GM15510 (cell line): Measurements from ENCODE around the gene TBX19.

ENCODE experiments used
- POLR2A ChIP-seq: IDR thresholded peaks from 3 replicates; pipeline ENCODE4 v1.6.1; 2011; ENCODE audit warnings: borderline replicate concordance; ENCODE audit not compliant: insufficient read length; ENCODE audit errors: extremely low read depth

The TBX19 gene

GRCh38 chr1:168280296-168280927 is at the start of gene TBX19:
Gene TBX19 (plus strand): TSS chr1:168280877. CDS start chr1:168281091, 214 bp downstream.
- TF ChIP-seq POLR2A: no peak

GRCh38 chr1:168234846-168235547 is 45.7 kb upstream of the TBX19 start:
- TF ChIP-seq POLR2A: no peak

GRCh38 chr1:168235548-168235885 is 45.2 kb upstream of the TBX19 start:
- no peak for TF ChIP-seq POLR2A

DNA sequence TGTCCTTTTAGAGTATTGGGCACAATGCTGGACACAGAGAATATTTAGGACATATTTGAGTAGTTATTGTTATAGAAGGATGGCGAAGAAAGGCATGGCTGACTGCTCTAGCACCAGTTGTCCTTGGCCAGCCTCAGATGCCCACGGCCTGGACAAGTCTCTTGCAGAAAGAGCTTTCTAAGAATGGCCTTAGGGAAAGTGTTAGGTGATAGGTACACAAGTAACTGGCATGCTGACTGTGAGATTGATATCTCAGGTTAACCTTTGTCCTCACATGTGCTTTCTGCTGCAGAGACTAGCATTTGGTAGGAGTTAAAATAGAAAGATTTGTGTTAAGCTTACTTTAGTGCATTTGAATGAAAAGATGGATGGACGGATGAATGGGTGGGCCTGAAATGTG is 44.7 kb upstream of the TBX19 start:
- TF ChIP-seq POLR2A: no peak

DNA sequence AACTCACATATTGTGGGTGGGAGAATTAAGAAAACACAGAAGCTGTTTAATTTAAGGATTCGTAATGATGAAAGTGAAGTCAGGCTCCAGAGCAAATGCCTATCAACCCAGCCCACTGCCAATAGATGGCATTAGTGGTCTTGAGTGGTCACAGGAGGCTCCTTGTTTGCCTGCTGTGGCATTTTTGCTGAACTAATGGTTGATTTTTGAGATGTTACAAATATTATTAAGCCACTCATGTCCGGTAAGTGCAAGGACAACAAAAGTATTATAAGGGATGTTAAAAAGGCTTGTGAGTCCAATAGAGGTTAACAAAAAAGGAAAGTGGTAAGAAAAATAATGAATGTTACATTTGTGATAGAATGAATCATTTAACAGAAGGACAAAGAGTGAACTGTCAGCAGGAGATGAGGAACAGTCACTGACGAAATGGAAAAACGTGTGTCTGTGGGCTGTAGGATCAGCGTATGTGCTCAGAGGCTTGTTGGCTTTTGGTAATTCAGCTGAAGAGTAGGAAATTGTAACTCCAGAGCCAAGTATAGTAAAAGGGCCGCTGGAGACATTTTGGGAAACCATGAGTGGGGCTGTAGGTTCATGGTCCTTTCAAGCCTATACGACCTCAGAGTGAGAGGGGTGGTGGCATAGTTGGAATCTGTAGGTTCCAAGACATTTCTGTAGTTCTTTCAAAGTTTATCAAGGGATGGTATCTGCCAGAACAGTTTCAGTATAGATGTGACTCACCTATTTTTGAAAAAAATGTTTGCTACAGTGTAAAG is 43.7 kb upstream of the TBX19 start:
- TF ChIP-seq POLR2A: no peak

- no peak for TF ChIP-seq POLR2A
These were observed 37.5 kb upstream of the TBX19 start for GRCh38 chr1:168243198-168243597.

DNA sequence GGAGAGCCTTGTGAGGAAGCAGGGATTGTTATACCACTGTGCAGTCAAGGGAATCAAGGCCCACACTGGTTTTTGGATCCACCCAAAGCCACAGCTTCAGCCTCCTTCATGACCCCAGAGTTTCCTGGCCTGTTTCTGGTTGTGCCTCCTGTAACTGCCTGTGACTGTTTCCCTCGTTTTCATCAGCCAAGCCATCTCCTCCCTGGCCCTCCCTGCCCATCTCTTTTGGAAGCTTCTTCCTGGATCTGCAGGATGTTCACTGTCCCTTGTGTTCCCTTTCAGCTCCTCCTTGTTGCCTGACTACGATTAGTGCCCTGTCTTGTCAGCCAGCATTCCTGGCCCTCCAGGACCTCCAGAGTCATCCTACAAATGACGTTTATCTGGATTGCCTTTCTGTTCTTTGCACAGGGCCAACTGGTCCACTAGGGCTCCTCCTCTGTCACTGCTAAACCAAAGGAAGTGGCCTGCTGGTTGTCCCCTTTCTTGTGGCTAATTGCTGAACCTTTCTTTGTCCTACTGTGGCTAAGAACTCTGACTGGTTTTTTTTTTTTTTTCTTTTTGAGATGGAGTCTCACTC is 37.0 kb upstream of the TBX19 start:
- TF ChIP-seq POLR2A: no peak

- no peak for TF ChIP-seq POLR2A
These were observed 35.6 kb upstream of the TBX19 start for GRCh38 chr1:168245042-168245441.

GRCh38 chr1:168246506-168246905 is 34.2 kb upstream of the TBX19 start:
- no peak for TF ChIP-seq POLR2A

- no peak for TF ChIP-seq POLR2A
These were observed 28.4 kb upstream of the TBX19 start for GRCh38 chr1:168252204-168252733.

DNA sequence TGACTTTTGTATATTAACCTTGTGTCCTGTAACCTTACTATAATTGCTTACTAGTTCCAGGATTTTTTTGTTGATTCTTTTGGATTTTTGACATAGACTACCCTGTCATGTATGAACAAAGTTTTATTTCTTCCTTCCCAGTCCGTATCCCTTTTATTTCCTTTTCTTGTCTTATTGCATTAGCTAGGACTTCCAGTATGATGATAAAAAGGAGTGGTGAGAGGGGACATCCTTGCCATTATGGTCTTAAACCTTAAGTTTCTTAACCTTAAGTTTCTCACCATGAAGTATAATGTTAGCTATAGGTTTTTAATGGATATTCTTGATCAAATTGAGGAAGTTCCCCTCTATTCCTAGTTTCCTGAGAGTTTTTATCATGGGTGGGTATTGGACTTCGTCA is 24.5 kb upstream of the TBX19 start:
- TF ChIP-seq POLR2A: no peak

DNA sequence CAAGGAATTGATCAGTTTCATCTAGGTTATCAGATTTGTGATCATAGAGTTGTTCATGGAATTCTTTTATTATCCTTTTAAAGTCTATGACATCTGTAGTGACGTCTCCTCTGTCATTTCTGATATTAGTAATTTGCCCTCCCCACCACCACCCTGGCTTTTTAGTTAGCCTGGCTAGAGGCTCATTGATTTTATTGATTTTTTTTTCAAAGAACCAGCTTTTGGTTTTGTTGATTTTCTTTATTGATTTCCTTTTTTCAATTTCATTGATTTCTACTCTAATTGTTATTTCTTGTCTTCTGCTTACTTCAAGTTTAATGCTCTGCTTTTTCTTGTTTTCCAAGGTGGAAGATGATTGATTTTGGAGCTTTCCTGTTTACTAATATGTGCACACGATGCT is 23.3 kb upstream of the TBX19 start:
- no peak for TF ChIP-seq POLR2A

- TF ChIP-seq POLR2A: no peak
These were observed 21.1 kb upstream of the TBX19 start for GRCh38 chr1:168259567-168259966.

GRCh38 chr1:168260393-168260792 is 20.3 kb upstream of the TBX19 start:
- no peak for TF ChIP-seq POLR2A

GRCh38 chr1:168261390-168261789 is 19.3 kb upstream of the TBX19 start:
- TF ChIP-seq POLR2A: no peak
